Measurements from ENCODE around the gene THSD7A. TPM values are rescaled to one million over a fixed set of nuclear protein-coding genes. Genes with fewer than 3 reads are reported as not detected.

Gene THSD7A
- total and polyA plus RNA-seq, 2 of the 4 experiments (the other 2 are of a cell fraction): 0.02 to 0.18 TPM

DNA sequence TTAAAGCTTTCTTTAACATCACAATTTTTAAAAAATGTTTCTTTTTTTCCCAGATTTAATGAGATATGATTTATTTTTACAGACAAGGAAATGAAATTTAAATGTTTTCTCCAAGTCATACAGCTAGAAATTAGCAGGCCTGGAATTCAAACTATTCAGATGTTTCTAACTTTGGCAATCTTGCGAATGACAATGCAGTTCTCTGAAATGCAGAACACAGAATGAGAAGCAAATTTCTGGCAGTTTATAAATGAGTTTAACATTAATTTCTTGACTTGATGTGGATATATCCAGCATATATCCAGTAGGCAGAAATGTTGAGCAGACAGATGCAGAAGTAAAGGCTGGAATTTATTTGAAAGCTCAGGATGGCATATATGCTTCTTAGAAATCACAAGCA is 227.5 kb downstream of the THSD7A start:
- Histone ChIP-seq H3K9me3 (ENCODE audit: control insufficient read depth, insufficient read depth, low read length) (peaks cover 2% of the 10 kb centered on the region; the same call in 1 of the 2 replicates), H3K9me1 (ENCODE audit: insufficient read depth, low read length) (no peaks in the 10 kb centered on the region), H3K9ac (ENCODE audit: low read depth, low read length) (no peak overlapping the region), H3K4me2 (ENCODE audit: low read depth, low read length) (no peak overlapping the region), H2BK20ac (ENCODE audit: low read depth, low read length) (no peak overlapping the region), H3K79me1 (ENCODE audit: low read depth in 1 of 2, low read length in 2 of 2) (no peaks in the 10 kb centered on the region), H4K91ac (ENCODE audit: insufficient read depth, low read depth, low read length) (no peak overlapping the region), H3K4me1 (ENCODE audit: control insufficient read depth, insufficient read depth, low read length) (no peaks in the 10 kb centered on the region), H3K36me3 (ENCODE audit: control insufficient read depth, insufficient read depth, low read length) (no peaks in the 10 kb centered on the region), H3K23ac (ENCODE audit: low read depth, low read length) (no peak overlapping the region), H3K27me3 (ENCODE audit: control insufficient read depth, insufficient read depth, low read length) (no peaks in the 10 kb centered on the region), H2BK120ac (ENCODE audit: low read depth, low read length) (no peak overlapping the region), H2BK5ac (ENCODE audit: low read depth, low read length, poor library complexity, severe bottlenecking) (no peak overlapping the region), H2AK5ac (ENCODE audit: low read depth, low read length) (no peak overlapping the region), H2AFZ (replicated peaks; ENCODE audit: low read length, poor library complexity) (no peak overlapping the region), H2AK9ac (replicated peaks; ENCODE audit: low read depth, low read length, poor library complexity) (no peak overlapping the region), H4K5ac (ENCODE audit: low read depth, low read length) (no peak overlapping the region), H4K20me1 (ENCODE audit: insufficient read depth, low read length) (no peaks in the 10 kb centered on the region), H3K27ac (ENCODE audit: insufficient read depth, low read length) (no peak overlapping the region), H3K4ac (ENCODE audit: low read depth, low read length) (no peak overlapping the region), H3K4me3 (ENCODE audit: insufficient read depth, low read depth, low read length) (no peak overlapping the region), H3K14ac (replicated peaks; ENCODE audit: low read depth, low read length) (no peak overlapping the region), H2BK15ac (ENCODE audit: low read depth, low read length) (no peak overlapping the region), H3K18ac (ENCODE audit: low read depth, low read length) (no peak overlapping the region), H3K56ac (ENCODE audit: extremely low read depth, insufficient read depth, low read length) (no peak overlapping the region), H4K8ac (ENCODE audit: low read depth in 2 of 2, low read length in 2 of 2) (no peak overlapping the region)
- ChIA-PET CTCF (no interaction called here), POLR2A (ENCODE audit: unreplicated experiment) (no interaction called here)
- TF ChIP-seq RCOR1 (IDR thresholded peaks at IDR 0.05; ENCODE audit: insufficient replicate concordance, low read length) (no peak), MAFK (IDR thresholded peaks at IDR 0.05; ENCODE audit: low read depth, low read length) (no peak), SMC3 (IDR thresholded peaks at IDR 0.05; ENCODE audit: low read depth, low read length) (no peak)
- no TSS peak for BruUV-seq (replicated peaks)
- DNase-seq (no peak), ATAC-seq (ENCODE audit: low read depth) (no peak)
- dilution Hi-C loops (cut with HindIII; ENCODE audit: low sequenced_read_pairs, unreplicated experiment) (no loop called here), intact Hi-C loops (cut with micrococcal nuclease) (no loop called here), in situ Hi-C loops (cut with MboI; ENCODE audit: low sequenced_read_pairs) (no loop called here)
- no CpG with 5 or more reads among the region's 1 CpG for WGBS, 2 experiments (ENCODE audit: extremely low coverage in 2 of 2, insufficient read length in 1 of 2)

All from IMR-90 (cell line).